ENCODE data around the gene SERPINH1.
A peak's percentile ranks its signal among the peaks of the same experiment; 100 is the strongest.

Gene SERPINH1

GRCh38 chr11:75557666-75558494, 4.2 kb upstream of the SERPINH1 start:
- no peak for DNase-seq

- peak; percentile 32 for DNase-seq
These were observed 2.9 kb upstream of the SERPINH1 start for GRCh38 chr11:75558939-75559843.

DNA sequence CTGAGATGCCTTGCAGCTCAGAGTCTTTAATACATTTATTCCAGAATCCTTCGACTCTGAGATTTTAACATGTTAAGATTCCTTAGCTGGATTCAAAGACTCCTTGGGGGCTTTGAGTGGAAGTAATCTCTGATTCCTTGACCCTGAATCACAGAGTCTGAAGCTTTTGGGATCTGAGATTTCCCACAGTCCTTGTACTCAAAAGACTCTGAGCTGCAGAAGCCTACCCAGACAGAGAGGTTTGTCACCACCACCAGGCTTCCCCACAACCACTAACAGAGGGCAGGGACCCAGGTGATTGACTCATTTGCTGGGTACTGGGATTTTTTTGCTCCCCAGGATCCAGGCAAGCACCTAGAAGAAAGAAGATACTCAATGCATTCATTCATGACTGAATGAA, 1.4 kb upstream of the SERPINH1 start:
- DNase-seq = no peak

DNA sequence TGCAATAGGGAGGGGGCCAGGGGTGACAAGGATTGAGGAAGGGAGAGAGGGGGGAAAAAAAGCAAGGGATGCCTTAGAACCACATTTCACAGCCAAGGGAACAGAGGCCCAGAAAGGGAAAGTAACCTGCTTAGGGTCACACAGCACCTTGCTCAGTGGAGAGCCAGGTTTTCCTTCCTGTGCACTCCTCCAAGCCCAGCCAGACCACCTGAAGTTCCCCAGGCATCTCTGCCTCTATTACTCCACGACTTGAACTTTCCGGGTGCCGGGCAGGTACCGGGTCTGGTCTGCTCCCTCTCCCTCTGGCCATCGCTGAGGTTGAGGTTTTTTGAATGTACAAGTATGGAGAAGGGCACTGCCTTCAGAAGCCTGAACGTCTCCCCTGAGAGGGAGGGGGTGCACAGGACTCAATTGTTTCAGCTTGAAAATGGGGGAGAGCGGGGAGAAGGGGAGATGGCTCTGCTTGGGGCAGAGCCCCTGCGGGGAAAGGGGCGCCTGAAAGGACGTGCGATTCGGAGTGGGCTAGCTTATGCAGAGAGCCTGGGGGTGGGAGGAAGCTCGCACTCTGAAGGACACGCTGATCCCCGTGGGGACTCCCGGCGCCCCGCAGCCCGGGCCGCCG, 516 bp upstream of the SERPINH1 start:
- no peak for DNase-seq

- DNase-seq = peak; percentile 49
These were observed 907 bp downstream of the SERPINH1 start for GRCh38 chr11:75562836-75563484.

DNA sequence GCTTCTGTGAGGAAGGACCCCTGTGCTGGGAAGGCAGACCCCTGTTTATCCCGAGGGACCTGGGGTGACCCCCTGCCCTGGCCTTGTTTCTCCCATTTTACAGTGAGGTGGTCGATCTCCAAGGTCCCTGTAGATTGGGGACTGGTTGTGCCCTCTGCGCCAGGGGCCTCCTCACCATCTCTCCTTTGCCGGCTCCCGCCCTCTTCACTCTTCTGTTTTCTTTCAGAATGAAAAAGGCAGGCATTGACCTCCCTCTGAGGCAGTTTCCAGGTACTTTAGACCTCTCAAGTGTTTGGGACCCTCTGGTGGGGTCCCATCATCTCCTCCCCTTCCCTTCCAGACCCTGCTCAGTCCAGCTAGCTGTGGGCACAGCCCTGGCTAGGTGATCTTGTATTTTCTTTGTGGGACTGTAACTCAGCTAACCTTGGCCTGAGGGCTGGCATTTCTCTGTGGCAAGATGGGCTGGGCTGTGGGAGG, 1.5 kb downstream of the SERPINH1 start:
- no peak for DNase-seq

DNA sequence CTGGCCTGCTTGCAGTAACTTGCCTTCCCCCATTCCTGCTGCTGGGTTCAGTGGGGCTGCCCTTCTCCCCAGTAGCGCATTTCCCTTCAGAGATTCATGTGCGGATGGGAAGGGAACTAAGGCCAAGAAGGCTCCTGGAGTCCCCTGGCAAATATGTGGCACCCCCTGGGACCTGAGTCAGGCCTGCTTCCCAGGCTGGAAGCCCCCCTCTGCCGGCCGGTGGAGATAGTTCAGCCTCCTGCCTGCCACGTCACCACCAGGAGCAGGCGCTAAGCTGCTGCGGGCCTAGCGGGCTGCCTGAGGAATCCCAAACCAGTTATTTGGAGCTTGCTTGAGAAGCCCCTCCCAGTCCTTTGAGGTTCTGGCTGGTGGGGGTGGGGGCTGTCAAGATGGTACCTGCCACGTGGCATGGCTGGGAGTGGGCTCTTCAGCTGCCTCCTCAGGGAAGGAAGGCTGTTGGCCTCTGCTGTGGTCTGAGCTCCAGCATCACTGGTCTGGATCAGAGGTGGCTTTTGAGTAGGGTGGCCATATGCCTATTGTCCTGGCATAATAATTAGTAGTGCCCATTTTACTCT, 2.0 kb downstream of the SERPINH1 start:
- no peak for DNase-seq

- no peak for DNase-seq
These were observed 3.3 kb downstream of the SERPINH1 start for GRCh38 chr11:75565221-75565814.

GRCh38 chr11:75565916-75566762, 4.1 kb downstream of the SERPINH1 start:
- no peak for DNase-seq

DNA sequence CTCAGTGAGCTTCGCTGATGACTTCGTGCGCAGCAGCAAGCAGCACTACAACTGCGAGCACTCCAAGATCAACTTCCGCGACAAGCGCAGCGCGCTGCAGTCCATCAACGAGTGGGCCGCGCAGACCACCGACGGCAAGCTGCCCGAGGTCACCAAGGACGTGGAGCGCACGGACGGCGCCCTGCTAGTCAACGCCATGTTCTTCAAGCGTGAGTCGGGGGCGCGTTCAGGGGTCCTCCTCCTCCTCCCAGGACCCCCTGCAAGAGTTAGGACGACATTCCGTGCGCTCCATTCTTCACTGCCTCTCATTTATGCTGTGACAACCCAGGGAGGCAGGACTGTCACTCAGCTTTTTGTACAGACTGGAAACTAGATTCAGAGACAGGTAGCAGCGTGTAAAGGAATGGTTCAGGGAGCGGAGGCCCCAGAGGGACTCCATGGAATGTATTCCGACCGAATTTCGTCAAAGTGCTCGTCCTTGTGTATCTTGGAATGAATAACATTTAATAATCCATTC, 4.8 kb downstream of the SERPINH1 start:
- no peak for DNase-seq

DNA sequence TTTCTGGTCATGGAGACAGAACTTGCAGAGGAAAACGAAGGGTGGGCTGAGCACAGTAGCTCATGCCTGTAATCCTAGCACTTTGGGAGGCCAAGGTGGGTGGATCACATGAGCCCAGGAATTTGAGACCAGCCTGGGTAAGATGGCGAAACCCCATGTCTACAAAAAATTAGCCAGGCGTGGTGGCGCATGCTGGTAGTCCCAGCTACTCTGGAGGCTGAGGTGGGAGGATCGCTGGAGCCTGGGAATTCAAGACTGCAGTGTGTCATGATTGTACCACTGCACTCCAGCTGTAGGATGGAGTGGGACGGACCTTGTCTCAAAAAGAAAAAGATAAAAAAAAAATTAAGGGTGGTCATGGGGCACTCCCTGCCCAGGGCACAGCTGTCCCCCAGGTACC, 5.9 kb downstream of the SERPINH1 start:
- no peak for DNase-seq

GRCh38 chr11:75568616-75569219, 6.7 kb downstream of the SERPINH1 start:
- DNase-seq = no peak

DNA sequence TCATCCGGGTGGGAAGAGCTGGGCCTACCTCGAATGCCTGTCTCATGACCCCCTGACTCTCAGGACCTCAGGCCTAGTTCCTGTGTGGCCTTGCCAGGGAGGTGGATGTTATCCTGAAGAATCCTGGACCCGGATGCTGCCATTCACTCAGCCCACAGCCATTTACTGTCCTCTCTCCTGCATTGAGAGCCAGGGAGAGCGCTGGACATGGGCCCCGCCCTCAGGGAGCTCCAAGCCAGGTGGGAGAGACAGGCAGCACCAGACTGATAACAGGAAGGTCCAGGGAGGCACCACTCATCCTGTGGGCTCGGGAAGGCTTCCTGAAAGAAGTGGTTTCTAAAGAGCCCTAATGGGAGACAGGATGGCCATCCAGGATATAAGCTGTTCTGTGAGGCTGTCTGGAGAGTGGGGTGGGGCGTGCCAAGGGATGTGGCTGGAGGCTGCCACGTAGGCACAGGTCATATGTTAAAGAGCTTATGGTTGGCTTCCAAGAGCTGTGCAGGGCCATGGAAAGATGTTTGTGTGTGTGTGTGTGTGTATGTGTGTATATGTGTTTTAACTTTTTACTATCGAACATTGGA, 8.6 kb downstream of the SERPINH1 start:
- no peak for DNase-seq

- DNase-seq = no peak
These were observed 9.6 kb downstream of the SERPINH1 start for GRCh38 chr11:75571625-75572024.

GRCh38 chr11:75572744-75573143, 10.7 kb downstream of the SERPINH1 start:
- no peak for DNase-seq

DNA sequence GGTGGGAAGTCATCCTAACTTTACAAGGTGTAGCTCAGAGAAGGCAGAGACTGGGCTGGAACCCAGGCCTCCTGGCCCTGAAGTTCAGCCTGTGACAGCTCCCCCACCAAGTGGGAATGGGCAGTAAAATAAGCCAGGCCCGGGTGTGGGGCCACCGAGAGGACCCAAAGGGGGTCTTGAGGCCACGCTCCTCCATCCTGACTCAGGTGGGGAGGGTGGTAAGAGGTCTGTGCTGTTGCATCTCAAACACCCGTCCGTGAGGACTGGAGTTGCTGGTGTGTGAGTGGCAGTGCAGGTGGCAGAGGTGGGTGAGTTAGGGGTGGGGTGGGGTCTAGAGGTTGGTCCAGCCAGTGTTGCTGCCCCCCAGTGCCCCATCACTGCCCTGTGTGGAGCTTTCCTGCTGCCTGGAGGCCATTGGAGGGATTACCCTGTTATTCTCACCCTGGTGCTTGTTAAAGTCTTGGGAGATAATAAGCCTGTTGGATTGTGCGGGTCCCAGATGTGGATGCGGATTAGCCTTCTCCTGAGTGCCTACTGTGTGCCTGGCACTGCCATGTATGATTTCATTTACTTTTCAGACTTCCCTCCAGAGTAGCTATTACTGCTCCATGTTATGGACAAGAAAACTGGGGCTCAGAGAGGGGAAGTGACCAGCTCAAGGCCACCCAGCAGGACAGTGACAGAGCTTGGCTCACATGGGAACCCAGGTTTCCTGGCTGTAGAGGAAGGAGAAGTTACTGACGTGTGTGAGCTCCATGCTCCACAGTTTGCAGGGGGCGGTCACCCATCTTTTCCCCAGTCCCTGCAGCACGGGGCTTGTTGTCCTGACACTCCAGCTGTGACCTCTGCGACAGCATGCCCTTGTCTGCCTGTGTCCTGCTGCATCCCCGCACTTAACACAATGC, 12.9 kb downstream of the SERPINH1 start:
- no peak for DNase-seq

- DNase-seq = no peak
These were observed 14.0 kb downstream of the SERPINH1 start for GRCh38 chr11:75576017-75576416.

GRCh38 chr11:75576499-75576918, 14.5 kb downstream of the SERPINH1 start:
- no peak for DNase-seq

DNA sequence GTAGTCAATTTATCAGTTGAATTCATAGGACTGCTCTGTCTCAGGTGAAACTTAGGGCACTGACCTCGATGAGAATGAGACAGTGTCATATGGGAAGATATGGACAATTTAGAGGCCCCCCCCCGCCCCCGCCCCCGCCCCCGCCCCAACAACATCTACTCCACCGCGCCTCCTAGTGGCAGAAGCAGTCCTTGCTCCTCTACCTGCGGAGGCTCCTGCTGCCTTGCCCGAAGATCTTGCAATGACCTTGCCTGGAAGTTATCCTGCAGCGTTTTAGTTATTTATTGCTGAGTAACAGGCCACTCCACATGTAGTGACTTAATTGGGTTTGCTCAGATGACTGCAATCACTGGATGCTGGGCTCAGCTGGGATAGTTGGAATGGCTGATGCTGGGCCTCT, 15.2 kb downstream of the SERPINH1 start:
- no peak for DNase-seq

Measured in DMS79 (cell line).